Breast epithelium (tissue), 4 donors: ENCODE results near the gene DPF1. TPM values are rescaled to one million over a fixed set of nuclear protein-coding genes. Genes with fewer than 3 reads are reported as not detected.
A peak's percentile ranks its signal among the peaks of the same experiment; 100 is the strongest.

Source experiments
- DNase-seq, 2 donors: peaks; one replicate each; pipeline ENCODE4 v3.0.0-alpha.2; 2019; ENCODE audit warnings: low spot score in 2 of 2
- H3K27ac ChIP-seq, 2 donors: fragments of 200-600 bp; sonication (generic) in 1 of 2; one replicate each; pipeline ENCODE4 v1.5.1; 2016 to 2019; ENCODE audit warnings: mild to moderate bottlenecking in 1 of 2
- H3K27me3 ChIP-seq, 2 donors: fragments of 200-600 bp; sonication (generic) in 1 of 2; one replicate each; pipeline versions ENCODE4 v1.5.1 to v1.6.0; 2017 to 2019; ENCODE audit warnings: control low read depth in 1 of 2, mild to moderate bottlenecking in 1 of 2
- H3K36me3 ChIP-seq: fragments of 200-600 bp; one replicate; pipeline ENCODE4 v1.5.1; 2019
- H3K4me1 ChIP-seq, 2 donors: fragments of 200-600 bp; sonication (generic); one replicate each; pipeline ENCODE4 v1.5.1; 2016 to 2019; ENCODE audit warnings: control low read depth in 1 of 2
- H3K4me3 ChIP-seq, 3 donors: fragments of 200-600 bp; sonication (generic); 1 replicate in 2 of 3; 2 replicates in 1 of 3; pipeline ENCODE4 v1.5.1; 2016 to 2019; ENCODE audit warnings: mild to moderate bottlenecking in 3 of 3, moderate library complexity in 2 of 3
- H3K9me3 ChIP-seq, 2 donors: fragments of 200-600 bp; sonication (generic) in 1 of 2; one replicate each; pipeline ENCODE4 v1.5.1; 2016 to 2019; ENCODE audit warnings: control low read depth in 1 of 2
- POLR2A ChIP-seq: fragments of 450-650 bp; IDR thresholded peaks from one replicate; pipeline ENCODE4 v1.6.1; 2016; ENCODE audit warnings: antibody characterized with exemption, mild to moderate bottlenecking, moderate library complexity
- POLR2AphosphoS5 ChIP-seq, 3 donors: sonication (generic); formaldehyde crosslinking; IDR thresholded peaks; one replicate each; pipeline ENCODE4 v1.6.1; 2017; ENCODE audit warnings: antibody characterized with exemption in 3 of 3
- intact Hi-C: fragments of 100-400 bp; cut with DNase I; formaldehyde crosslinking; loops from one replicate; pipeline ENCODE4 v1.15.1; 2023; ENCODE audit warnings: low total_unique reads
- total RNA-seq, 3 donors: library from RNA; depleted of rRNA; stranded (reverse); fragments of >200 nt; gene quantifications; one replicate each; pipeline ENCODE4 v1.1.0, GENCODE V29; 2016
- TF ChIP-seq, protein P1 (sequence below), 3 donors: fragments of 450-650 bp; IDR thresholded peaks; one replicate each; pipeline ENCODE4 v1.5.1; 2016 to 2017; ENCODE audit warnings: antibody characterized with exemption in 3 of 3, mild to moderate bottlenecking in 3 of 3, moderate library complexity in 3 of 3

The DPF1 gene
- total RNA-seq = not detected

DNA sequence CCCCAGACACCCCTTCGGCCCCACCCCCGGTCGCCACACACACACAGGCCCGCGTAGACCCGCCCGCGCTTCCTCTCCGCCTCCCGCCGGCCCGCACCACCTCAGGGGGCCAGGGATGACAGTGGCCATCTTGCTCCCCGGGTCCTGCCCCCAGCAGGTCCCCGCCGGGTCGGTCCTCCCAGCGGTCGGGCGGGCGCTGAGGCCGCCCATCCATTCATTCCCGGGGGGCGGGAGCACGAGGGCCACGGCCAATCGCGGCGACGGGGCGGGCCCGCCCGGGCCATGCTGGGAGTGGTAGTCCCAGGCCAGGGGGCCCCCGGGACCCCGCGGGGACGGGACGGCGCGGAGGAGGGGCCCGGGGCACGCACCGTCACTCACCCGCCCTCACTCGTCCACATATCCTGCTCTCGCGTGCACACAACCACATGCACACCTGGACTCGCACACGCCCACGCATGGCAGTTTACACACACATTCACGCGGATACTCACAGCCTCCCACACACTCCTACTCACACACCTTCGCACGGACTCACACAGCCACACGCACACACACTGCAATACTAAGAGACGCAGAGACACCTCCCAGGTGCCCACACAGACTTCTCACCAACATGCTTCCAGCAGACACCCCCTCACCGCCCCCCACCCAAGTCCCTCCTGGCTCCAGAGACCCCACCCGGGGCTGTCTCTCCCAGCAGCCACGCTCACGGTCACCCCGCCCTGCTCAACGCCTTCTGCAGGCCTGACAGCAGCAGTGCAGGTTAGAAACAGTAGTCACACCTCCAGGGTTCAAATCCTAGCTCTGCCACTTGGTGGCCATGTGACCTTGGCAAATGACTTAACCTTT, at the start of gene DPF1:
Gene DPF1 (minus strand): TSS at position 209 of the 849 bp plus-strand sequence. CDS start 80 bp downstream, at position 129.
- H3K4me3 ChIP-seq = peak within 1 kb of the TSS; percentile 18 to 72 (median 46)
- no peak within 1 kb of the TSS for H3K27ac ChIP-seq
- H3K9me3 ChIP-seq = no peaks in the 10 kb centered on the region
- TF ChIP-seq, protein P1, sequence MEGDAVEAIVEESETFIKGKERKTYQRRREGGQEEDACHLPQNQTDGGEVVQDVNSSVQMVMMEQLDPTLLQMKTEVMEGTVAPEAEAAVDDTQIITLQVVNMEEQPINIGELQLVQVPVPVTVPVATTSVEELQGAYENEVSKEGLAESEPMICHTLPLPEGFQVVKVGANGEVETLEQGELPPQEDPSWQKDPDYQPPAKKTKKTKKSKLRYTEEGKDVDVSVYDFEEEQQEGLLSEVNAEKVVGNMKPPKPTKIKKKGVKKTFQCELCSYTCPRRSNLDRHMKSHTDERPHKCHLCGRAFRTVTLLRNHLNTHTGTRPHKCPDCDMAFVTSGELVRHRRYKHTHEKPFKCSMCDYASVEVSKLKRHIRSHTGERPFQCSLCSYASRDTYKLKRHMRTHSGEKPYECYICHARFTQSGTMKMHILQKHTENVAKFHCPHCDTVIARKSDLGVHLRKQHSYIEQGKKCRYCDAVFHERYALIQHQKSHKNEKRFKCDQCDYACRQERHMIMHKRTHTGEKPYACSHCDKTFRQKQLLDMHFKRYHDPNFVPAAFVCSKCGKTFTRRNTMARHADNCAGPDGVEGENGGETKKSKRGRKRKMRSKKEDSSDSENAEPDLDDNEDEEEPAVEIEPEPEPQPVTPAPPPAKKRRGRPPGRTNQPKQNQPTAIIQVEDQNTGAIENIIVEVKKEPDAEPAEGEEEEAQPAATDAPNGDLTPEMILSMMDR (IDR thresholded peaks at IDR 0.05) = peak in 1 of 3 donors; percentile 19
- TF ChIP-seq POLR2A = no peak
- peaks cover 16 to 27% of the 10 kb centered on the region in 2 donors for H3K27me3 ChIP-seq
- H3K4me1 ChIP-seq = peaks cover 7 to 8% of the 10 kb centered on the region in 2 donors
- intact Hi-C loops = no loop called here
- no peak for DNase-seq
- no peaks in the 10 kb centered on the region for H3K36me3 ChIP-seq

DNA sequence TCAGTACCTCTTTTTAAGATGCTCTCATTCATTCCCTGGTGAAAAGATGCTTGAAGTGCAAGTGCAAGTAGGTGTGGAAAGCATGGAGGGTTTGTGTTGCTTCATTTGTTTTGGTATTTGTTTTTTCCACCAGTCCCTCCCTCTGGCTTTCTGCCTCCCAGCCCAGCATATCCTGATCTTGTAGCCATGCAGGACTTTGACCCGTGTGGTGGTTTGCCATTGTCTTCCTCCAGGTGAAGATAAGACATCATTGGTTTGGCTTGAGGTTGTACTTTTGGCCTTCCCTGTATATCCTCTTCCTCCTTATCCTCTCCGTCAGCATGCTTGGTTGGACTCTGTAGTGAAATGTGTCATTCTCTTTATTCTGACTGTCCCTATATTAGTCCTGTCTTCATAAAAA, 49.5 kb upstream of the DPF1 start:
- no peaks in the 10 kb centered on the region for H3K36me3 ChIP-seq
- no peak overlapping the region for H3K4me3 ChIP-seq
- intact Hi-C loops = no loop called here
- H3K27ac ChIP-seq = peak overlapping the region in 1 of 2 donors; percentile 2
- no peak for DNase-seq
- no peaks in the 10 kb centered on the region for H3K9me3 ChIP-seq
- peaks cover 0 to 14% of the 10 kb centered on the region in 2 donors for H3K4me1 ChIP-seq
- TF ChIP-seq, protein P1 (IDR thresholded peaks at IDR 0.05) = no peak
- TF ChIP-seq POLR2AphosphoS5 (IDR thresholded peaks at IDR 0.05) (no peak), POLR2A (no peak)
- no peaks in the 10 kb centered on the region for H3K27me3 ChIP-seq

DNA sequence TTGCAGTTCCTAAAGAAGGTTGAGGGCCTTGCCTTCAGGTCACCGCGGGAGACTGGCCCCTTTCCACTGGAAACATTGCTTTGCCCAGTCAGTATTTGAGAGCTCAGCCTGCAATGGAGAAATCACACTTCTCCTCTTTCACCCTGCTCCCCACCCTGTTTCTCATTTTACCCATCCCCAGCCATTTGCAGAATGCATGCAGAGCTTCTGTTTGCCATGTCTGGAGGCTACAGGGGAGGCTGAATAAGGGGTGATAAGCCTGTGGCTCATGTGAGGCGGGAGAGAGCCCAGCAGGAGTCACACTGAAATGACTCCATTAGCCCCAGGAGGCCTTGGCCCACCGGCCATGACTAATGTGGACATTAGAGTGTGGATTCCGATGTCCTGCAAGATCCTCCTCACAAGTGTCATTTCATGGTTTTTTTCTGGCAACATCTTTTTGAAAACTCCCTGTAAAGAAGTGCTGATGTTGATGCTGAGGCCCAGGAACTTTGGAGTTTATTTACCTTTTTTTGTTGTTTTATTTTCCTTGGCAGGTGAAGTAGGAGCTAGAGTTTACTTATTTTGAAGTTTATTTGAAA, 46.7 kb upstream of the DPF1 start:
- TF ChIP-seq POLR2AphosphoS5 (IDR thresholded peaks at IDR 0.05) (no peak), POLR2A (no peak)
- TF ChIP-seq, protein P1 (IDR thresholded peaks at IDR 0.05) = no peak

DNA sequence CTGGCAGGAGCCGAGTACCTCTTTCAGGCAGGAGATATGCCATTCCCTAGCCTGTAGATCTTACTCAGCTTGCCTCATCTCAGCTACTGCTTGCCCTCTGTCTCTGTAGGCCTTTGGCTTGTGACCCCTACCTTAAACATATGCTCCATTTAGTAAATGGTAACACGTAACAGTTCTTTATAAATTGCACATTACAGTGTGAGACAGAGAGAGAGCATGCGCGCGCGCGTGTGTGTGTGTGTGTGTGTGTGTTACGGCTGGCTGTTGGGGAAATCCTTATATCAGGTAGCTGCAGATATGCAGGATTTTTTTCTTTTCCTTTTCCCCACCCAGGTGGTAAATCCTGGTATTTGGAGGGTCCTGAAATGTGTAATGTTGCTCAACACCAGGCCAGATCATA, 44.5 kb upstream of the DPF1 start:
- H3K27ac ChIP-seq = peak overlapping the region; percentile 97 to 98
- peak overlapping the region in 2 of 3 donors; percentile 67 to 89 for H3K4me3 ChIP-seq
- intact Hi-C loops = no loop called here

More for the DNA sequence above, 46.7 kb upstream of the DPF1 start:
- Histone ChIP-seq H3K27ac (no peak overlapping the region), H3K4me1 (peaks cover 0 to 3% of the 10 kb centered on the region in 2 donors), H3K36me3 (no peaks in the 10 kb centered on the region), H3K4me3 (no peak overlapping the region), H3K9me3 (no peaks in the 10 kb centered on the region), H3K27me3 (no peaks in the 10 kb centered on the region)
- no peak for DNase-seq
- intact Hi-C loops = no loop called here

More for the DNA sequence above, 44.5 kb upstream of the DPF1 start:
- H3K27me3 ChIP-seq = no peaks in the 10 kb centered on the region
- no peak for DNase-seq
- H3K36me3 ChIP-seq = no peaks in the 10 kb centered on the region
- TF ChIP-seq POLR2AphosphoS5 (IDR thresholded peaks at IDR 0.05) (no peak), POLR2A (no peak)
- TF ChIP-seq, protein P1 (IDR thresholded peaks at IDR 0.05) = no peak
- peaks cover 0 to 6% of the 10 kb centered on the region in 2 donors for H3K4me1 ChIP-seq
- no peaks in the 10 kb centered on the region for H3K9me3 ChIP-seq
